Osteoblast (primary cell): Measurements from ENCODE around the gene CEP85L. TPM values are rescaled to one million over a fixed set of nuclear protein-coding genes. Genes with fewer than 3 reads are reported as not detected.

ENCODE experiments used
- DNase-seq: peaks from one replicate; pipeline ENCODE4 v3.0.0; 2011; ENCODE audit warnings: low spot score, mixed read lengths; ENCODE audit not compliant: insufficient read length; ENCODE audit errors: missing footprints
- H2AFZ ChIP-seq: 2 replicates; pipeline ENCODE4 v1.6.0; 2011; ENCODE audit warnings: mild to moderate bottlenecking, low read length
- H3K27ac ChIP-seq: 2 replicates; pipeline ENCODE4 v1.5.1; 2011; ENCODE audit warnings: mild to moderate bottlenecking, low read depth, low read length, moderate library complexity
- H3K27me3 ChIP-seq: 2 replicates; pipeline ENCODE4 v1.6.0; 2012; ENCODE audit warnings: mild to moderate bottlenecking, control low read depth, inconsistent platforms, low read length, moderate library complexity; ENCODE audit not compliant: insufficient read depth
- H3K36me3 ChIP-seq: 2 replicates; pipeline ENCODE4 v1.5.1; 2011; ENCODE audit warnings: mild to moderate bottlenecking, low read length, control low read depth, moderate library complexity; ENCODE audit not compliant: insufficient read depth
- H3K4me1 ChIP-seq: 2 replicates; pipeline ENCODE4 v1.5.1; 2011; ENCODE audit warnings: mild to moderate bottlenecking, low read length, control low read depth, moderate library complexity; ENCODE audit not compliant: insufficient read depth
- H3K4me2 ChIP-seq: 2 replicates; pipeline ENCODE4 v1.6.0; 2011; ENCODE audit warnings: mild to moderate bottlenecking, low read length; ENCODE audit not compliant: insufficient read depth
- H3K4me3 ChIP-seq: fragments of 200-600 bp; sonication (generic); 3 replicates; pipeline ENCODE4 v1.5.1; 2012; ENCODE audit warnings: mild to moderate bottlenecking, low read length, inconsistent platforms; ENCODE audit not compliant: insufficient read depth
- H3K79me2 ChIP-seq: 2 replicates; pipeline ENCODE4 v1.6.0; 2012; ENCODE audit warnings: mild to moderate bottlenecking, low read length, control low read depth, inconsistent platforms; ENCODE audit not compliant: insufficient read depth
- H3K9me3 ChIP-seq: 2 replicates; pipeline ENCODE4 v1.5.1; 2011; ENCODE audit warnings: low read depth, low read length, control low read depth
- H4K20me1 ChIP-seq: 2 replicates; pipeline ENCODE4 v1.6.0; 2012; ENCODE audit warnings: mild to moderate bottlenecking, low read length, control low read depth; ENCODE audit not compliant: insufficient read depth
- CTCF ChIP-seq: IDR thresholded peaks from 2 replicates; pipeline ENCODE4 v1.5.1; 2011; ENCODE audit warnings: mild to moderate bottlenecking, low read depth, low read length, moderate library complexity; ENCODE audit errors: extremely low read depth
- total RNA-seq: library from RNA; depleted of rRNA; stranded (reverse); fragments of >200 nt; gene quantifications from 2 replicates; pipeline ENCODE4 v1.2.3, GENCODE V29; 2012

CEP85L gene
- total RNA-seq, 1 donor = 15.2 TPM

- H3K4me2 ChIP-seq = no peak overlapping the region
- DNase-seq = peak; percentile 34
- no peaks in the 10 kb centered on the region for H4K20me1 ChIP-seq
- no peak overlapping the region for H3K4me3 ChIP-seq
- peaks cover 6% of the 10 kb centered on the region for H3K4me1 ChIP-seq
- no peak overlapping the region for H3K27ac ChIP-seq
- no peaks in the 10 kb centered on the region for H3K9me3 ChIP-seq
- H3K79me2 ChIP-seq = no peaks in the 10 kb centered on the region
- H3K27me3 ChIP-seq = no peaks in the 10 kb centered on the region
- no peak for TF ChIP-seq CTCF
- H3K36me3 ChIP-seq = peaks cover 11% of the 10 kb centered on the region
- H2AFZ ChIP-seq = no peak overlapping the region
Measured at GRCh38 chr6:118495485-118496280, 155.7 kb downstream of the CEP85L start.

DNA sequence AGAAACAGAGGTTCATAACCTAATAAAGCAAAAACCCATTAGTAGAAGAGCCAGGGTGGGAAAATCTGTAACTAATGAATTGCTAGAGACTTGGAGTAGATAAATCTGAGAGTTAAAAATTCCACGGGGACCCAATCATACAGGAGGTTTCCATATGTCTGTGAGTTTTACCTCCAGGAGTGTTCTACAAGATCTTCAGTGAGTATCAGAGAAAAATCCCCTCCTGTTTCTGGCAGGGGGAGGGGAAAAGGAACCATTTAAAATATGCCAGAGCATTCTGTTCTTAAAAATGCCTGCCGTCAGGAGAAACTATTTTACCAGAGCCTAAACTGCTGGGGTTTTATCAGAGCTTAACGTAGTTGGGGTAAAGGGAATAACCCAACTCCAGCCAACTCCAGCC, 157.3 kb downstream of the CEP85L start:
- Histone ChIP-seq H3K4me3 (no peak overlapping the region), H3K4me1 (peaks cover 6% of the 10 kb centered on the region), H3K36me3 (peaks cover 15% of the 10 kb centered on the region), H4K20me1 (no peaks in the 10 kb centered on the region), H3K4me2 (no peak overlapping the region), H3K9me3 (peaks cover 2% of the 10 kb centered on the region), H3K79me2 (no peaks in the 10 kb centered on the region), H3K27ac (no peak overlapping the region), H3K27me3 (no peaks in the 10 kb centered on the region), H2AFZ (no peak overlapping the region)
- no peak for DNase-seq
- no peak for TF ChIP-seq CTCF

GRCh38 chr6:118489990-118490389, 161.4 kb downstream of the CEP85L start:
- Histone ChIP-seq H3K27me3 (no peaks in the 10 kb centered on the region), H3K4me1 (peaks cover 4% of the 10 kb centered on the region), H3K79me2 (no peaks in the 10 kb centered on the region), H3K27ac (no peak overlapping the region), H3K4me2 (no peak overlapping the region), H4K20me1 (no peaks in the 10 kb centered on the region), H2AFZ (no peak overlapping the region), H3K4me3 (no peak overlapping the region), H3K36me3 (peaks cover 24% of the 10 kb centered on the region), H3K9me3 (peaks cover 5% of the 10 kb centered on the region)
- no peak for DNase-seq
- TF ChIP-seq CTCF = no peak

DNA sequence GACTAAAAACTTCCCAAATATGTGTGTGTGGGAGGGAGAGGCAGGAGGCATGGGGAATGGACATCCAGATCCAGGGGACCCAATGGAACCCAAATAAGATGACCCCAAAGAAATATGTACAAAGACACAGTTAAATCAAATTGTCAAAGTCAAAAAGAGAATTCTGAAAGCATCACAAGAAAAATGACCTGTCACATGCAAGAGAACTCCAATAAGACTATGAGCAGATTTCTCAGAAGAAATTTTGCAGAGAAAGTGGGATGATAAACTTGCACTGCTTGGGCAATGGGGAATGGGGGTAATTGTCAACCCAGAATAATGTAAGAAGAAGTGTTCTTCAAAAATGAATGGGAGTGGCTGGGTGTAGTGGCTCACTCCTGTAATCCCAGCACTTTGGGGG, 162.8 kb downstream of the CEP85L start:
- H3K4me2 ChIP-seq = no peak overlapping the region
- no peaks in the 10 kb centered on the region for H3K27me3 ChIP-seq
- H3K4me1 ChIP-seq = peaks cover 4% of the 10 kb centered on the region
- peaks cover 24% of the 10 kb centered on the region for H3K36me3 ChIP-seq
- TF ChIP-seq CTCF = no peak
- no peak overlapping the region for H3K4me3 ChIP-seq
- no peaks in the 10 kb centered on the region for H3K79me2 ChIP-seq
- no peak overlapping the region for H3K27ac ChIP-seq
- H3K9me3 ChIP-seq = peaks cover 5% of the 10 kb centered on the region
- H4K20me1 ChIP-seq = no peaks in the 10 kb centered on the region
- no peak for DNase-seq
- H2AFZ ChIP-seq = no peak overlapping the region
